ENCODE measurements around the gene LRIG2.
"Not testable (repeated sequence)": the region's sequence is repeated elsewhere in the genome, so short reads cannot be mapped to it uniquely, and the experiment has no call there.

DNA sequence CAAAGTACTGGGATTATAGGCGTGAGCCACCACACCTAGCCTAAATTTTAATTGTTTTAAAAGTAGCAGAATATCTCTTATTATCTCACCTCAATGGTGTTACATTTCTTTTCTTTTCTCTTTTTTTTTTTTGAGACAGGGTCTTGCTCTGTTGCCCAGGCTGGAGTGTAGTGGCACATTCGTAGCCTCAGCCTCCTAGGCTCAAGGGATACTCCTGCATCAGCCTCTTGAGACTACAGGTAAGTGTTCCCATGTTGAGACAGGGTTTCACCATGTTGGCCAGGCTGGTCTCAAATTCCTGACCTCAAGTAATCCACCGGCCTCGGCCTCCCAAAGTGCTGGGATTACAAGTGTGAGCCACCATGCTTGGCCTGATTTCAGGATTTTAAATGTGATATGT lies 49.7 kb upstream of the LRIG2 start:
- not testable (repeated sequence) for TF ChIP-seq CTCF (IDR thresholded peaks at IDR 0.05; ENCODE audit: borderline replicate concordance, extremely low read depth, low read length, poor library complexity, severe bottlenecking); EZH2 (IDR thresholded peaks at IDR 0.05; ENCODE audit: borderline replicate concordance, low read depth, low read length, severe bottlenecking)

Measured in DND-41 (cell line).